Aorta (tissue), 5 donors: ENCODE measurements around the gene FSIP1. TPM values are rescaled to one million over a fixed set of nuclear protein-coding genes. Genes with fewer than 3 reads are reported as not detected.

ENCODE experiments used
- ATAC-seq: fragments of 200-7000 bp; cut with Tn5 transposase; one replicate; pipeline ENCODE4 v1.9.1; 2022; ENCODE audit warnings: moderate library complexity; ENCODE audit not compliant: low FRiP score
- DNase-seq, 2 donors: peaks; one replicate each; pipeline ENCODE4 v3.0.0-alpha.2; 2020
- H3K27ac ChIP-seq, 2 donors: one replicate each; pipeline ENCODE4 v1.5.1; 2013; ENCODE audit warnings: low read length in 2 of 2, mild to moderate bottlenecking in 2 of 2, moderate library complexity in 2 of 2, control low read depth in 1 of 2, inconsistent platforms in 1 of 2, low read depth in 1 of 2
- H3K27me3 ChIP-seq, 2 donors: one replicate each; pipeline ENCODE4 v1.6.1; 2013; ENCODE audit warnings: control low read depth in 1 of 2, low read length in 1 of 2, mild to moderate bottlenecking in 1 of 2, moderate library complexity in 1 of 2; ENCODE audit not compliant: insufficient read depth in 2 of 2, control insufficient read depth in 1 of 2
- H3K36me3 ChIP-seq, 2 donors: one replicate each; pipeline ENCODE4 v1.6.1; 2013; ENCODE audit warnings: control low read depth in 1 of 2, low read length in 1 of 2, mild to moderate bottlenecking in 1 of 2; ENCODE audit not compliant: insufficient read depth in 2 of 2, control insufficient read depth in 1 of 2
- H3K4me1 ChIP-seq, 2 donors: one replicate each; pipeline ENCODE4 v1.6.1; 2013; ENCODE audit warnings: low read length in 2 of 2, control low read depth in 1 of 2, mild to moderate bottlenecking in 1 of 2, moderate library complexity in 1 of 2; ENCODE audit not compliant: insufficient read depth in 2 of 2, control insufficient read depth in 1 of 2
- H3K4me3 ChIP-seq, 2 donors: one replicate each; pipeline ENCODE4 v1.5.1; 2013; ENCODE audit warnings: low read length in 2 of 2, control low read depth in 1 of 2, mild to moderate bottlenecking in 1 of 2
- H3K9me3 ChIP-seq: one replicate; pipeline ENCODE4 v1.6.1; 2013; ENCODE audit warnings: mild to moderate bottlenecking, low read length; ENCODE audit not compliant: control insufficient read depth
- WGBS, 2 donors: extraction: QIAGEN DNeasy Blood & Tissue Kit; methylation state at CpG; one replicate each; pipeline ENCODE4 v1.1.7; 2013; 5-methylcytosine and 5-hydroxymethylcytosine counted together
- intact Hi-C, 2 donors: fragments of 100-400 bp; cut with DNase I; formaldehyde crosslinking; loops; one replicate each; pipeline versions ENCODE4 v1.14.2 to v1.15.0; 2022
- polyA plus RNA-seq, 2 donors: library from polyadenylated mRNA; stranded (reverse); fragments of 200-250 nt; gene quantifications; one replicate each; pipeline ENCODE4 v1.2.3, GENCODE V29; 2013
- total RNA-seq, 2 donors: library from RNA; stranded (reverse); fragmentation: NEBNext Ultra II Directional; extraction: Animal tissue kit (Norgen Biotek cat#: 25700); gene quantifications; one replicate each; pipeline ENCODE4 v1.2.1, GENCODE V29; 2021
- donor health status: healthy with polysubstance abuse.
- donor health status: Bipolar disorder and iron deficiency.
- donor health status: DM: no; HTN: no; CAD: no.
- donor health status: DM: no; HTN: no; CAD: no.
- donor health status: DM: yes; HTN: yes; CAD: no.

FSIP1 gene
- total and polyA plus RNA-seq, 4 donors: 1.2 TPM; not detected in 1

GRCh38 chr15:39745415-39745814, 37.2 kb downstream of the FSIP1 start:
- Histone ChIP-seq H3K9me3 (no peaks in the 10 kb centered on the region), H3K4me3 (no peak overlapping the region), H3K27me3 (no peaks in the 10 kb centered on the region), H3K27ac (no peak overlapping the region), H3K4me1 (no peaks in the 10 kb centered on the region), H3K36me3 (no peaks in the 10 kb centered on the region)
- DNase-seq (no peak), ATAC-seq (no peak)
- intact Hi-C loops: no loop called here
- WGBS, 2 donors: 66 to 88% methylated on average over 2 of the region's 2 CpGs

DNA sequence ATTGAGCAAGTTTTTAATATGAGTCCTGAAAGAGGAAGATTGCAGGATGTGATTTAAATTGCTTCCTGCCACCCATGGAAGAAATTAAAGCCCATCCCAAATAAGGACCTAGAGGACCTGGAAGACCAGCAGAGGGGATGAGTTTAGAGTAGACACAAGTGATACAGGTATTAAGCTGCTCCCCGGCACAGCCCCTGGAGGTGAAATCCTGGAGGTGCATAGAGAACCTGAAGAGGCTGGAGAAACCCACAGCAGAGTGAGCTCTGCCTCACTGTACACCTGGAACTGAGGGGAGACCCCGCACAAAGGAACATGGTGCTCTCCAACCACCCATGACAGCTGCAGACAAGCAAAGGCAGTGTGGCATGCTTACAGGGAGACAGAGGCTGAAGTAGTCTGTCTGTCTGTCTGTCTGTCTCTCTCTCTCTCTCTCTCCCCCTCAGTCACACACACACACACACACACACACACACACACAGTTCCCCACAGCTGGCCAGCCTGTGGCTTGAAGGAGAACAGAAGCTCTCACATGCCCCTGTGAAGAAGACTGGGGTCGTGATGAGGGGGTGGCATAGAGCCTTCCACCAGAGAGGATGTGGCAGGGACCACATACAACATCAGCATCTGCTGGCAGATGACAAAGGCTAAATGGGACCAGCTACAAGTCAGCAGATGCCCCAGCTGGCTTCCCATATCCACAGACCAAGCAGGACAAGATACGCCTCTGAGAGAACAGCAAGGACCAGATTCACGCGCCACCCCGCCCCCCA, 38.1 kb downstream of the FSIP1 start:
- WGBS, 2 donors: 95% methylated on average over 7 of the region's 7 CpGs

GRCh38 chr15:39743611-39744010, 39.0 kb downstream of the FSIP1 start:
- no peaks in the 10 kb centered on the region for H3K9me3 ChIP-seq
- H3K36me3 ChIP-seq: no peaks in the 10 kb centered on the region
- no peak overlapping the region for H3K4me3 ChIP-seq
- ATAC-seq (no peak), DNase-seq (no peak)
- H3K27me3 ChIP-seq: no peaks in the 10 kb centered on the region
- H3K27ac ChIP-seq: no peak overlapping the region
- H3K4me1 ChIP-seq: no peaks in the 10 kb centered on the region
- 60 to 88% methylated on average over 2 of the region's 2 CpGs for WGBS, 2 donors
- intact Hi-C loops: no loop called here

More for the DNA sequence above, 38.1 kb downstream of the FSIP1 start:
- H3K4me1 ChIP-seq: no peaks in the 10 kb centered on the region
- ATAC-seq (no peak), DNase-seq (no peak)
- no peaks in the 10 kb centered on the region for H3K36me3 ChIP-seq
- no peaks in the 10 kb centered on the region for H3K9me3 ChIP-seq
- no peak overlapping the region for H3K27ac ChIP-seq
- intact Hi-C loops: no loop called here
- H3K4me3 ChIP-seq: no peak overlapping the region
- no peaks in the 10 kb centered on the region for H3K27me3 ChIP-seq

GRCh38 chr15:39741258-39741657, 41.4 kb downstream of the FSIP1 start:
- no peaks in the 10 kb centered on the region for H3K9me3 ChIP-seq
- intact Hi-C loops: no loop called here
- ATAC-seq: no peak
- H3K4me1 ChIP-seq: no peaks in the 10 kb centered on the region
- no peaks in the 10 kb centered on the region for H3K36me3 ChIP-seq
- no peak overlapping the region for H3K4me3 ChIP-seq
- DNase-seq: no peak
- H3K27ac ChIP-seq: no peak overlapping the region
- H3K27me3 ChIP-seq: no peaks in the 10 kb centered on the region

GRCh38 chr15:39738998-39739397, 43.6 kb downstream of the FSIP1 start:
- ATAC-seq: no peak
- Histone ChIP-seq H3K36me3 (no peaks in the 10 kb centered on the region), H3K4me3 (no peak overlapping the region), H3K4me1 (no peaks in the 10 kb centered on the region), H3K27ac (no peak overlapping the region), H3K9me3 (no peaks in the 10 kb centered on the region), H3K27me3 (no peaks in the 10 kb centered on the region)
- no peak for DNase-seq
- intact Hi-C loops: no loop called here
- WGBS, 2 donors: 93 to 97% methylated on average over 3 of the region's 3 CpGs

DNA sequence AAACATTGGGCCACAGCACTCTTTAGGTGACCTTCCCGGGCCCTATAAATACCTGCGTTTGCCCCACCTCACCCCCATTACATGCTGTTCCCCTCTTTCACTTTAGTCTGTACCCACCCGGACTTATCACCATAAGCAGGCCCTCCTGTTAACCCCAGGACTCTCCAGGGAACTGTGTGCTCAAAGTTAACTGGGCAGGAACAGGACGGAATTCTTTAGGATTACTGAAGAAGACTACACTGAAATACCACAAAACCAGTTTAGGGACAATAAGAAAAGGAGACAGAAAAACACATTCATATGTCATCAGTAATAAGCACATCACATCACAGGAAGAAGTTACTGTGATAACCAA, 45.5 kb downstream of the FSIP1 start:
- intact Hi-C loops: no loop called here
- Histone ChIP-seq H3K27me3 (no peaks in the 10 kb centered on the region), H3K9me3 (no peaks in the 10 kb centered on the region), H3K27ac (no peak overlapping the region), H3K4me3 (no peak overlapping the region), H3K36me3 (peaks cover 0 to 2% of the 10 kb centered on the region in 2 donors), H3K4me1 (no peaks in the 10 kb centered on the region)
- DNase-seq (no peak), ATAC-seq (no peak)
- 84 to 85% methylated on average over 4 of the region's 4 CpGs for WGBS, 2 donors

- Histone ChIP-seq H3K9me3 (no peaks in the 10 kb centered on the region), H3K4me1 (no peaks in the 10 kb centered on the region), H3K27me3 (no peaks in the 10 kb centered on the region), H3K36me3 (peaks cover 0 to 2% of the 10 kb centered on the region in 2 donors), H3K27ac (no peak overlapping the region), H3K4me3 (no peak overlapping the region)
- 80 to 83% methylated on average over 6 of the region's 6 CpGs for WGBS, 2 donors
- intact Hi-C loops: no loop called here
- ATAC-seq (no peak), DNase-seq (no peak)
These were observed 46.0 kb downstream of the FSIP1 start for GRCh38 chr15:39736412-39737195.

DNA sequence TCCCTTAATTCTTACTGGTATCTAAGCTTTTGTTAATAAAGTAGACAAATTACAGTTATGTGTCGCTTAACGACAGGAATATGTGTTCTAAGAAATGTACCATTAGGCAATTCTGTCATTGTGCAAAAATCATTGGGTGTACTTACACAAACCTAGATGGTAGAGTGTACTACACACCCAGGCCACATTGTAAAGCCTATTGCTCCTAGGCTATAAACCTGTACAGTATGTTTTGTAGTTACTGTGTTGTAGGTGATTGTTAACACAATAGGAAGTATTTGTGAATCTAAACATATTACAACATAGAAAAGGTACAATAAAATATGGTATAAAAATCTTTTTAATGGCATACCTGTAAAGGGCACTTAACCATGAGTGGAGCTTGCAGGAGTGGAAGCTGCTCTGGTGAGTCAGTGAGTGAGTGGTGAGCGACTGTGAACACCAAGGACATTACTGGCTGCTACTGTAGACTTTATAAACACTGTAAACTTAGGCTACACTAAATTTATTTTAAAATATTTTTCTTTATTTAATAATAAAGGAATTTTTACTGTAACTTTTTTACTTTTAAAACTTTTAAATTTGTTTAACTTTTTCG, 47.4 kb downstream of the FSIP1 start:
- H3K9me3 ChIP-seq: no peaks in the 10 kb centered on the region
- H3K36me3 ChIP-seq: peaks cover 0 to 2% of the 10 kb centered on the region in 2 donors
- DNase-seq: no peak
- no peak overlapping the region for H3K4me3 ChIP-seq
- WGBS, 2 donors: 96 to 98% methylated on average over 4 of the region's 4 CpGs
- no peak overlapping the region for H3K27ac ChIP-seq
- H3K4me1 ChIP-seq: no peaks in the 10 kb centered on the region
- intact Hi-C loops: no loop called here
- H3K27me3 ChIP-seq: no peaks in the 10 kb centered on the region
- no peak for ATAC-seq
